GM12878 (cell line): Measurements from ENCODE around the gene NTSR1. TPM values are rescaled to one million over a fixed set of nuclear protein-coding genes. Genes with fewer than 3 reads are reported as not detected.

Experiments
- ATAC-seq: fragments of 200-7000 bp; cut with Tn5 transposase; 3 replicates; pipeline ENCODE4 v1.9.1; 2020; ENCODE audit warnings: mild to moderate bottlenecking, moderate library complexity
- BruUV-seq: library from RNA; stranded (reverse); fragments of 400-500 nt; replicated peaks from 2 replicates; lab custom pipeline; 2021; lab: Mats Ljungman, UMichigan
- CTCF ChIA-PET: fragments of 300-600 bp; sonication (Branson Sonifier 250); formaldehyde crosslinking; extraction: SDS; loops from one replicate; lab custom pipeline; 2021; ENCODE audit warnings: inconsistent platforms; lab: Yijun Ruan, JAX
- POLR2A ChIA-PET: fragments of 350-600 bp; formaldehyde crosslinking; extraction: SDS; loops from one replicate; lab custom pipeline; 2021; ENCODE audit warnings: inconsistent platforms; lab: Charles Lee
- RAD21 ChIA-PET: fragments of 300-600 bp; sonication (Branson Sonifier 250); formaldehyde crosslinking; loops from one replicate; lab custom pipeline; 2023; ENCODE audit warnings: antibody characterized with exemption; ENCODE audit not compliant: unreplicated experiment; lab: Charles Lee
- SMC1A ChIA-PET: fragments of 300-600 bp; sonication (Branson Sonifier 250); formaldehyde crosslinking; loops from one replicate; lab custom pipeline; 2023; ENCODE audit not compliant: unreplicated experiment, uncharacterized antibody; lab: Charles Lee
- DNase-seq: peaks from one replicate; pipeline ENCODE4 v3.0.0-alpha.2; 2011; ENCODE audit warnings: low read depth, low spot score
- FAIRE-seq: peaks from 3 replicates; lab custom pipeline; 2011; peaks lifted over from hg19 to GRCh38; lab: Jason Lieb, UNC
- H2AFZ ChIP-seq: 2 replicates; pipeline ENCODE4 v1.6.0; 2011; ENCODE audit warnings: low read depth, low read length, control low read depth; ENCODE audit not compliant: control insufficient read depth
- H3K27ac ChIP-seq: 2 replicates; pipeline ENCODE4 v1.5.1; 2011; ENCODE audit warnings: control low read depth; ENCODE audit not compliant: control insufficient read depth, insufficient read depth
- H3K27me3 ChIP-seq, 2 experiments: replicated peaks in 1 of 2; 2 replicates each; pipeline versions ENCODE4 v1.6.0 to v1.6.1; 2011; ENCODE audit warnings: low read length in 1 of 2; ENCODE audit not compliant: control insufficient read depth in 2 of 2, insufficient read depth in 2 of 2
- H3K36me3 ChIP-seq, 2 experiments: 2 replicates each; pipeline ENCODE4 v1.5.1; 2011; ENCODE audit warnings: low read length in 1 of 2; ENCODE audit not compliant: control insufficient read depth in 2 of 2, insufficient read depth in 2 of 2
- H3K4me1 ChIP-seq: 2 replicates; pipeline ENCODE4 v1.6.1; 2011; ENCODE audit warnings: mild to moderate bottlenecking, low read length, moderate library complexity, mixed read lengths; ENCODE audit not compliant: control insufficient read depth, insufficient read depth
- H3K4me2 ChIP-seq: 2 replicates; pipeline ENCODE4 v1.6.0; 2011; ENCODE audit warnings: control low read depth; ENCODE audit not compliant: control insufficient read depth, insufficient read depth
- H3K4me3 ChIP-seq: fragments of 200-600 bp; sonication (generic); 2 replicates; pipeline ENCODE4 v1.5.1; 2016
- H3K79me2 ChIP-seq: 2 replicates; pipeline ENCODE4 v1.6.0; 2011; ENCODE audit warnings: low read length; ENCODE audit not compliant: control insufficient read depth, insufficient read depth
- H3K9ac ChIP-seq: 2 replicates; pipeline ENCODE4 v1.8.0; 2011; ENCODE audit warnings: low read length, control low read depth, mixed read lengths; ENCODE audit not compliant: control insufficient read depth, insufficient read depth
- H3K9me3 ChIP-seq: replicated peaks from 3 replicates; pipeline ENCODE4 v1.5.1; 2011; ENCODE audit warnings: mild to moderate bottlenecking, low read length; ENCODE audit not compliant: control insufficient read depth, insufficient read depth
- H4K20me1 ChIP-seq: 2 replicates; pipeline ENCODE4 v1.6.0; 2011; ENCODE audit not compliant: control insufficient read depth, insufficient read depth
- ATF7 ChIP-seq: fragments of 450-650 bp; IDR thresholded peaks from 2 replicates; pipeline ENCODE4 v1.6.1; 2016; ENCODE audit warnings: low read depth, mild to moderate bottlenecking
- BHLHE40 ChIP-seq, 2 experiments: fragments of 450-650 bp in 1 of 2; IDR thresholded peaks; 2 replicates each; pipeline ENCODE4 v1.6.1; 2011 to 2017; ENCODE audit warnings: low read depth in 2 of 2, borderline replicate concordance in 1 of 2, improper control_type of control experiment in 1 of 2, low read length in 1 of 2, mild to moderate bottlenecking in 1 of 2
- DPF2 ChIP-seq: fragments of 450-650 bp; IDR thresholded peaks from 2 replicates; pipeline ENCODE4 v1.6.1; 2017; ENCODE audit warnings: mild to moderate bottlenecking
- EP300 ChIP-seq, 2 experiments: fragments of 150-350 bp in 1 of 2; IDR thresholded peaks; 2 replicates each; pipeline ENCODE4 v1.6.1; 2011 to 2012; ENCODE audit warnings: low read depth in 2 of 2, low read length in 2 of 2, borderline replicate concordance in 1 of 2, improper control_type of control experiment in 1 of 2, inconsistent platforms in 1 of 2; ENCODE audit not compliant: control insufficient read depth in 1 of 2
- ETV6 ChIP-seq, 2 experiments: fragments of 450-650 bp in 1 of 2; IDR thresholded peaks in 1 of 2; conservative IDR thresholded peaks in 1 of 2; 2 replicates each; pipeline ENCODE4 v1.6.1; 2014; ENCODE audit warnings: antibody characterized with exemption in 1 of 2, borderline replicate concordance in 1 of 2, low read depth in 1 of 2, mild to moderate bottlenecking in 1 of 2, moderate library complexity in 1 of 2
- HDGF ChIP-seq: fragments of 450-650 bp; IDR thresholded peaks from 2 replicates; pipeline ENCODE4 v1.6.1; 2016; ENCODE audit warnings: antibody characterized with exemption
- IKZF2 ChIP-seq, 2 experiments: fragments of 450-650 bp; IDR thresholded peaks; 2 replicates each; pipeline ENCODE4 v1.6.1; 2017; ENCODE audit warnings: mild to moderate bottlenecking in 2 of 2, moderate library complexity in 2 of 2
- IRF4 ChIP-seq: IDR thresholded peaks from 2 replicates; pipeline ENCODE4 v1.6.1; 2011; ENCODE audit warnings: low read depth, low read length
- POLR2AphosphoS2 ChIP-seq: IDR thresholded peaks from 2 replicates; pipeline ENCODE4 v1.6.1; 2011; ENCODE audit warnings: low read depth, mild to moderate bottlenecking, low read length, improper control_type of control experiment, moderate library complexity
- POU2F2 ChIP-seq: IDR thresholded peaks from 3 replicates; pipeline ENCODE4 v1.6.1; 2011; ENCODE audit warnings: low read depth, mild to moderate bottlenecking, low read length, borderline replicate concordance
- RAD51 ChIP-seq: fragments of 450-650 bp; IDR thresholded peaks from 2 replicates; pipeline ENCODE4 v1.6.1; 2016; ENCODE audit warnings: moderate library complexity, mild to moderate bottlenecking, inconsistent platforms
- RBBP5 ChIP-seq: fragments of 200-600 bp; sonication (generic); conservative IDR thresholded peaks from 2 replicates; pipeline ENCODE4 v1.6.1; 2016
- SIN3A ChIP-seq: IDR thresholded peaks from 2 replicates; pipeline ENCODE4 v1.6.1; 2012; ENCODE audit warnings: low read depth, low read length, improper control_type of control experiment
- TAF1 ChIP-seq: IDR thresholded peaks from 2 replicates; pipeline ENCODE4 v1.6.1; 2011; ENCODE audit warnings: mild to moderate bottlenecking, low read depth, low read length, borderline replicate concordance
- TBL1XR1 ChIP-seq: IDR thresholded peaks from 2 replicates; pipeline ENCODE4 v1.6.1; 2012; ENCODE audit warnings: low read depth, low read length, improper control_type of control experiment
- YY1 ChIP-seq: IDR thresholded peaks from 2 replicates; pipeline ENCODE4 v1.6.1; 2011; ENCODE audit warnings: low read depth, mild to moderate bottlenecking, low read length
- ZZZ3 ChIP-seq: IDR thresholded peaks from 2 replicates; pipeline ENCODE4 v1.6.1; 2011; ENCODE audit warnings: low read depth; ENCODE audit not compliant: control insufficient read depth, insufficient read length
- WGBS: methylation state at CpG from one replicate; pipeline ENCODE4 v1.1.6; 2016; ENCODE audit warnings: low lambda C conversion rate; ENCODE audit not compliant: insufficient replicate concordance, insufficient coverage; ENCODE audit errors: missing lambda C conversion rate; 5-methylcytosine and 5-hydroxymethylcytosine counted together
- in situ Hi-C: fragments of 300-500 bp; cut with MboI; formaldehyde crosslinking; loops from 9 replicates; pipeline ENCODE4 v1.14.3; 2018; ENCODE audit warnings: mixed read lengths
- intact Hi-C: fragments of 100-400 bp; cut with micrococcal nuclease; formaldehyde crosslinking; loops from one replicate; pipeline ENCODE4 v1.14.2; 2022; ENCODE audit not compliant: unreplicated experiment
- polyA plus RNA-seq, 11 experiments: library from polyadenylated mRNA; depleted of rRNA in 4 of 11; unstranded in 6 of 11; stranded (reverse) in 5 of 11; fragments of >200 nt; fragmentation: Nextera tagmentation in 4 of 11; fragmentation: Illumina TruSeq in 1 of 11; extraction: Ambion mirVana in 4 of 11; extraction: Trizol in 1 of 11; gene quantifications; 1 replicate in 1 of 11; 2 replicates in 10 of 11; pipeline versions ENCODE4 v1.2.1 to v1.2.3, GENCODE V29; 2011 to 2016; ENCODE audit warnings: inconsistent platforms in 2 of 11, missing spikeins in 2 of 11, low read depth in 1 of 11
- total RNA-seq, 4 experiments: library from RNA; depleted of rRNA in 3 of 4; stranded (reverse); fragments of >200 nt in 3 of 4; fragmentation: Illumina TruSeq in 1 of 4; extraction: Trizol in 1 of 4; gene quantifications; 2 replicates each; pipeline versions ENCODE4 v1.2.1 to v1.2.3, GENCODE V29; 2013 to 2021

NTSR1 gene
- total and polyA plus RNA-seq, 10 of the 15 experiments (the other 5 are each of a cell fraction or from before 2014, with no cell fraction given), result not detected

GRCh38 chr20:62741701-62742491, 33.3 kb downstream of the NTSR1 start:
- CTCF ChIA-PET, result no interaction called here
- Histone ChIP-seq H3K9me3 (no peaks in the 10 kb centered on the region; the same call in 2 of the 3 replicates), H3K4me3 (no peak overlapping the region), H2AFZ (no peak overlapping the region), H3K36me3 (no peaks in the 10 kb centered on the region), H3K27ac (no peak overlapping the region), H3K79me2 (no peaks in the 10 kb centered on the region), H3K4me1 (peaks cover 22% of the 10 kb centered on the region), H3K27me3 (peaks cover 0 to 5% of the 10 kb centered on the region in 2 experiments; a peak in 3 of 4 replicates), H3K9ac (no peak overlapping the region), H3K4me2 (no peak overlapping the region), H4K20me1 (no peaks in the 10 kb centered on the region; the same call in 1 of the 2 replicates)
- in situ Hi-C loops, result no loop called here
- ATAC-seq (no peak), FAIRE-seq (no peak), DNase-seq (no peak)
- POLR2A ChIA-PET, result no interaction called here
- BruUV-seq, result no TSS peak
- RAD21 ChIA-PET, result no interaction called here
- WGBS, result 88% methylated on average over 18 of the region's 18 CpGs
- intact Hi-C loops, result no loop called here
- SMC1A ChIA-PET, result interaction anchor here (0.6 kb wide), 1 partner anchor 143 kb away, joined by 3 read pairs; no protein-coding TSS in a partner anchor
- TF ChIP-seq ATF7, result no peak
- TF ChIP-seq ETV6 (conservative IDR thresholded peaks at IDR 0.05 in 1 of 2, IDR thresholded peaks at IDR 0.05 in 1 of 2; ENCODE audit: borderline replicate concordance in 1 of 2, low read depth in 1 of 2), result no peak
- no peak for TF ChIP-seq TAF1
- TF ChIP-seq EP300 (IDR thresholded peaks at IDR 0.05; ENCODE audit: borderline replicate concordance in 1 of 2, control insufficient read depth in 1 of 2, low read depth in 2 of 2, low read length in 2 of 2), result no peak
- no peak for TF ChIP-seq POLR2AphosphoS2
- no peak for TF ChIP-seq POU2F2
- TF ChIP-seq DPF2, result no peak
- no peak for TF ChIP-seq YY1
- no peak for TF ChIP-seq IKZF2 (IDR thresholded peaks at IDR 0.05)
- TF ChIP-seq RBBP5, result no peak
- no peak for TF ChIP-seq TBL1XR1
- TF ChIP-seq HDGF, result no peak
- TF ChIP-seq IRF4, result no peak
- TF ChIP-seq RAD51, result no peak
- no peak for TF ChIP-seq BHLHE40 (IDR thresholded peaks at IDR 0.05; ENCODE audit: borderline replicate concordance in 1 of 2, low read depth in 2 of 2, low read length in 1 of 2)
- no peak for TF ChIP-seq SIN3A
- TF ChIP-seq ZZZ3, result no peak
